Body of pancreas (tissue), 4 donors: Measurements from ENCODE around the gene APBA2. TPM values are rescaled to one million over a fixed set of nuclear protein-coding genes. Genes with fewer than 3 reads are reported as not detected.

Experiments
- ATAC-seq: fragments of 150-250 bp; one replicate; pipeline ENCODE4 v1.9.1; 2016
- DNase-seq, 4 donors: peaks; one replicate each; pipeline ENCODE4 v3.0.0-alpha.2; 2019
- H3K27ac ChIP-seq, 4 donors: fragments of 200-600 bp; sonication (generic); 1 replicate in 3 of 4; 2 replicates in 1 of 4; pipeline versions ENCODE4 v1.5.1 to v1.6.1; 2016 to 2019; ENCODE audit warnings: mild to moderate bottlenecking in 1 of 4, mixed read lengths in 1 of 4, moderate library complexity in 1 of 4
- H3K27me3 ChIP-seq, 2 donors: fragments of 200-600 bp; sonication (generic); one replicate each; pipeline ENCODE4 v1.6.0; 2016; ENCODE audit warnings: mild to moderate bottlenecking in 1 of 2
- H3K36me3 ChIP-seq, 2 donors: fragments of 200-600 bp; sonication (generic); replicated peaks in 1 of 2; 2 replicates each; pipeline ENCODE4 v1.5.1; 2016; ENCODE audit warnings: low read depth in 2 of 2; ENCODE audit not compliant: insufficient read depth in 1 of 2
- H3K4me1 ChIP-seq: fragments of 200-600 bp; sonication (generic); one replicate; pipeline ENCODE4 v1.6.0; 2016
- H3K4me3 ChIP-seq, 2 donors: fragments of 200-600 bp; sonication (generic); 1 replicate in 1 of 2; 2 replicates in 1 of 2; pipeline ENCODE4 v1.5.1; 2016 to 2019
- H3K9me3 ChIP-seq, 3 donors: fragments of 200-600 bp; sonication (generic); 1 replicate in 2 of 3; 2 replicates in 1 of 3; pipeline ENCODE4 v1.5.1; 2016
- CTCF ChIP-seq, 7 experiments: fragments of 450-650 bp in 4 of 7; fragments of 200-600 bp in 3 of 7; sonication (generic) in 3 of 7; IDR thresholded peaks; one replicate each; pipeline ENCODE4 v1.5.1; 2016 to 2019; ENCODE audit warnings: antibody characterized with exemption in 7 of 7
- POLR2A ChIP-seq, 3 donors: fragments of 450-650 bp; IDR thresholded peaks; one replicate each; pipeline ENCODE4 v1.6.1; 2016; ENCODE audit warnings: antibody characterized with exemption in 3 of 3, mild to moderate bottlenecking in 2 of 3
- WGBS, 2 donors: methylation state at CpG; one replicate each; pipeline ENCODE4 v1.1.5; 2017; 5-methylcytosine and 5-hydroxymethylcytosine counted together
- intact Hi-C: fragments of 100-400 bp; cut with DNase I; formaldehyde crosslinking; loops from one replicate; pipeline ENCODE4 v1.15.1; 2023
- total RNA-seq, 2 donors: library from RNA; depleted of rRNA; stranded (reverse); fragments of >200 nt; gene quantifications; one replicate each; pipeline ENCODE4 v1.1.0, GENCODE V29; 2016

The APBA2 gene
- total RNA-seq, 2 donors from 2014 or later = 13.2 to 29.0 TPM

DNA sequence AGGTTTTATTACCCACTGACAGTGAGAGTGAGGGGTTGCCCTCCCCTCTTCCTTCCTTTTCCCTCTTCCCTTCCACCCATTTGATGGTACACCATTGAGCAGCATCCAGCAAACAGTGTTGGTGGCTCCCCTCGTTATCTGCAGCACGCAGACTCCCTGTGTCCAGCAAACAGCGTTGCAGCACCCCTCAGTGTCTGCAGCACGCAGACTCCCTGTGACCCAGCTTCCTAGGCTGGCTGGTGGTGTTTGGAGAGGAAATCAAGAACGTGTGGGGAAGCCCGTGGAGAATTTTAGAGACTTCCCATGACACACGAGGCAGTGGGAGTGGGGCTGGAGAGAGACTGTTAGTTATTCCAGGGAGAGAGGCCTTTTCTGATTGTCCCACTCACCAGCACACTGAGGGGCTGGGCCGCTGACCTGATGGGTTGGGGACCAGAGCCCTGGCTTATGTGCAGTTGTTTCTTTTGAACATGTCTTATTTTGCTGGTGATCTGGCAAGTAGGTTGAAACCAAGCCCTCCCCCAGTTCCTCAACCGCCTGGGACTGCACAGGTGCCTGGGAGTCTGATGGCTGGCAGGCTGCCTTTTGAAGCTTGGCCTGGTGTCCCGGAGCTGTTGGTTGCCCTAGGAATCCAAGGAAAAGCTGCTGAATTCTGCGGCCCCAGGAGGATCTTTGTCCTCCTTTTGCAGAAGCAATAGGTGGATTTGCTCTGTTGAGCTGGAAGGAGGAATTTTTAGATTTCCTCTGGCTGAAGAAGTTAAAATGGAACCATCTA, 19.0 kb downstream of the APBA2 start:
- intact Hi-C loops = no loop called here
- WGBS, 2 donors = 61 to 70% methylated on average over 11 of the region's 11 CpGs

GRCh38 chr15:28907338-28907960, 21.7 kb downstream of the APBA2 start:
- ATAC-seq (no peak), DNase-seq (no peak)
- intact Hi-C loops = no loop called here
- Histone ChIP-seq H3K27me3 (no peaks in the 10 kb centered on the region), H3K4me1 (no peaks in the 10 kb centered on the region), H3K36me3 (no peaks in the 10 kb centered on the region), H3K9me3 (no peaks in the 10 kb centered on the region), H3K27ac (no peak overlapping the region), H3K4me3 (no peak overlapping the region)
- WGBS, 2 donors = 92 to 94% methylated on average over 11 of the region's 11 CpGs
- TF ChIP-seq CTCF (IDR thresholded peaks at IDR 0.05) (no peak), POLR2A (IDR thresholded peaks at IDR 0.05) (no peak)

More for the DNA sequence above, 19.0 kb downstream of the APBA2 start:
- DNase-seq = peak in 1 of 4 donors; percentile 49
- no peak for TF ChIP-seq POLR2A (IDR thresholded peaks at IDR 0.05)
- no peak for TF ChIP-seq CTCF (IDR thresholded peaks at IDR 0.05)
- H3K36me3 ChIP-seq = no peaks in the 10 kb centered on the region
- no peaks in the 10 kb centered on the region for H3K9me3 ChIP-seq
- no peak for ATAC-seq
- no peaks in the 10 kb centered on the region for H3K27me3 ChIP-seq
- H3K4me1 ChIP-seq = no peaks in the 10 kb centered on the region
- H3K27ac ChIP-seq = no peak overlapping the region
- no peak overlapping the region for H3K4me3 ChIP-seq

GRCh38 chr15:28909958-28910500, 24.3 kb downstream of the APBA2 start:
- H3K4me3 ChIP-seq = no peak overlapping the region
- no peaks in the 10 kb centered on the region for H3K36me3 ChIP-seq
- ATAC-seq (no peak), DNase-seq (no peak)
- peaks cover 6% of the 10 kb centered on the region for H3K4me1 ChIP-seq
- intact Hi-C loops = no loop called here
- TF ChIP-seq POLR2A (IDR thresholded peaks at IDR 0.05) = no peak
- no peak for TF ChIP-seq CTCF (IDR thresholded peaks at IDR 0.05)
- H3K9me3 ChIP-seq = no peaks in the 10 kb centered on the region
- no peaks in the 10 kb centered on the region for H3K27me3 ChIP-seq
- no peak overlapping the region for H3K27ac ChIP-seq
- WGBS, 2 donors = 86% methylated on average over 7 of the region's 7 CpGs

DNA sequence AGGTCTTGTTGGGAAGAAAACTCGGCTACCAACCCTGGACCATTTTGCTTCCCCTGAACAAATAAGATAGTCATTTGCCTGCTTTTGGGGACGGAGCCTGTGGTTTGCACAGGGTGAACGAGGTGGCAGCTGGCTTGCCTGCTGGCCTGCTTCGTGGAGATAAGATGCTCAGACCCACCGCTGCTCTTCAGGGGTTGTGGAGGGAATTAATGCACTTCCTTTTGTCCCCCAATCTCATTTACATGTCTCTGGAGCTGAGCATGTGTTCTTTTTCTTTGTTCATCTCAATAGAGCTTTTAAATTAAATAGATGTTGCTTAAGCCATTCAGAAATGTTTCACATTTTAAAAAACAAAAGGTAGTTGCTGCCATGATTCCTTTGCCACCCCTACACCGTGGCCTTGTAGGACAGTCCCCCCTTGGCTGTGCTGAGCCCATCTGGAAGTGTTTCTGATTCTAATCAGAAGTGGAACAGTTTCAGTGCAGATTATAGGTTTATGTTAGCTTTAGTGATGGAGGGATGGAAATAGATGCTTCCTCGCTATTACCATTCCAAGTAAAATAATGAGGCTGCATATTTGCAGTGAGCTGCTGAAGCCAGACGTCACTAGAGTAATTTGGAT, 25.6 kb downstream of the APBA2 start:
- intact Hi-C loops = no loop called here
- WGBS, 2 donors = 53 to 54% methylated on average over 8 of the region's 8 CpGs

More for the DNA sequence above, 25.6 kb downstream of the APBA2 start:
- peaks cover 6% of the 10 kb centered on the region for H3K4me1 ChIP-seq
- no peak overlapping the region for H3K4me3 ChIP-seq
- no peak for ATAC-seq
- H3K9me3 ChIP-seq = no peaks in the 10 kb centered on the region
- DNase-seq = no peak
- TF ChIP-seq CTCF (IDR thresholded peaks at IDR 0.05) = no peak
- TF ChIP-seq POLR2A (IDR thresholded peaks at IDR 0.05) = no peak
- no peaks in the 10 kb centered on the region for H3K27me3 ChIP-seq
- H3K36me3 ChIP-seq = no peaks in the 10 kb centered on the region
- no peak overlapping the region for H3K27ac ChIP-seq
